HG03521 (cell line): ENCODE results near the gene SIGLEC9.

Source experiments
- ATAC-seq: cut with Tn5 transposase; IDR thresholded peaks from one replicate; pipeline ENCODE4 v1.9.1; 2021; ENCODE audit warnings: mild to moderate bottlenecking, moderate library complexity; ENCODE audit not compliant: unreplicated experiment

The SIGLEC9 gene

DNA sequence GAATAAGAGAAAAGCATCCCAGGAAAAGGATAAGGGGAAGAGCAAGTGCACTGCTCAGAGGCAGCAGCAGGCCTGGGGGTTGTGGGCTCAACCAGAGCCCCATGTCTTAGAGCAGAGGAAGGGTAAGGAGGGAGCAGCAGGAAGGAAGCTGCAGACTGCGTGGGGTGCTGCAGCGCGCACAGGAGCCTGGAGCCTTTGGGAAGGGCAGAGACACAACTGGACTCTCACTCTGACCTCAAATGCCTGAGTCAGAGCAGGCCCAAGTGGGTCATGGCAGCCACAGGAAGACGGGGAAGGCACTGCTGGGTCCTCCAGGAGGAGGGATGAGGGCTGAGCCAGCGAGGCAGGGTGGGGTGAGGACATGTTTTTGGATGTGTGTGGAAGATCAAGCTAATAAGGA, 49.0 kb downstream of the SIGLEC9 start:
- ATAC-seq = no peak

DNA sequence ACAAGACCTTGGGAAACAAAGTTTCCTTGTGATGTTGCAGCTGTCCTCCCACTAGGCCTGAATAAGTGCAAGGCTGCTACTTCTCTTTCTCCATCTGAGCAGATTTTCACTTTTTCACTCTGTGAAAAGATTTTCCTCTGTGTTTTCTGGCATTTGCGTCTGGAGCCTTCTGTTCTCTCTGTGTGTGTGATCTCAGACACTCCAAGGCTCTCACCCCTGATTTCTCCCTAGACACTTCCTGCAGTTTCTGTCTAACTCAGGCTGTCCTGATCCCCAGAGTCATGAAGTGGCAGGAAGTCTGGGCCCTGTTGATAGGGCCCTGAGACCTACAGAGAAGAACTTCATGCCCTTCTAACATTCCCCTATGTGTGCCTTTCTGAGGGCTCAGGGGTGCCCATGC, 54.5 kb downstream of the SIGLEC9 start:
- no peak for ATAC-seq
